Measurements from ENCODE around the gene SNX27.
"Not testable (repeated sequence)": the region's sequence is repeated elsewhere in the genome, so short reads cannot be mapped to it uniquely, and the experiment has no call there.

SNX27 gene

GRCh38 chr1:151641229-151641628 lies 29.4 kb downstream of the SNX27 start:
- no peak for DNase-seq

DNA sequence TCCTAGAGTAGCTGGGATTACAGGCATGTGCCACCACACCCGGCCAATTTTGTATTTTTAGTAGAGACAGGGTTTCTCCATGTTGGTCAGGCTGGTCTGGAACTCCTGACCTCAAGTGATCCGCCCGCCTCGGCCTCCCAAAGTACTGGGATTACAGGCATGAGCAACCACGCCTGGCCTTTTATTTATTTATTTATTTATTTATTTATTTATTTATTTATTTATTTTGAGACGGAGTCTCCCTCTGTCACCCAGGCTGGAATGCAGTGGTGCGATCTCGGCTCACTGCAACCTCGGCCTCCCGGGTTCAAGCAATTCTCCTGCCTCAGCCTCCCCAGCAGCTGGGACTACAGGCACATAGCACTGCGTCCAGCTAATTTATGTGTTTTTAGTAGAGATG lies 31.2 kb downstream of the SNX27 start:
- not testable (repeated sequence) for DNase-seq

- peak; percentile 37 for DNase-seq
Measured at GRCh38 chr1:151644001-151644400, 32.2 kb downstream of the SNX27 start.

DNA sequence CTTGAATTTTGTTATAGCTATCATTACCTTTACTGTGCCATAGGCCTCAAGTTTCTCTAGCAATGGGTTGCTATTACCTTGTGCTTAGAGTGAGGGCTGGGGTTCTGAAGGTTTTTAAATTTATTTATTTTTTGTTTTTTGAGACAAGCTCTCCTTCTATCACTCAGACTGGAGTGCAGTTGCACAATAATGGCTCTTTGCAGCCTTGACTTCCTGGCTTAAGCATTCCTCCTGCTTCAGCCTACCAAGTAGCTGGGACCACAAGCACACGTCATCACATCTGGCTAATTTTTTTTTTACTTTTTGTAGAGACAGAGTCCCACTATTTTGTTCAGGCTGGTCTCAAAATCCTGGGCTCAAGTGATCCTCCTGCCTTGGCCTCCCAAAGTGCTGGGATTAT lies 41.5 kb downstream of the SNX27 start:
- DNase-seq, result peak; percentile 65

DNA sequence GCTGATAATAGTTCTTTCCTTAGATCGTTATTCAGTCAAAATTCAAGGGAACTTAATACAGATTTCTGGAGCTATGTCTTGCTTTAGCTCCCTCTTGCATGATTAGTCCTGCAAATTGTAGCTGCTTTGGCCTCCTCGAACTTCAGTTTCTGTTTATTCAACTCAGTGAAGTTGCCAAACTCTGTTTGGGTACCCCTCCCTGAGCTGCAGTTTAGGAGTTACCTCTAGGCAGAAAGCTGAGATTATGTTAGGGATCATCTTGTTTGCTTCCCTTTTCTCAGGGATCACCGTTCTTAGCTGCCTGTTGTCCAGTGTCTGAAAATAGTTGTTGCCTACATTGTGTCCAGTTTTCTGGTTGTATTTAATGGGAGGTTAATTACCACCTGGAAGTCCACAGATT lies 43.5 kb downstream of the SNX27 start:
- DNase-seq, result no peak

- no peak for DNase-seq
Measured at GRCh38 chr1:151661751-151662150, 49.9 kb downstream of the SNX27 start.

DNA sequence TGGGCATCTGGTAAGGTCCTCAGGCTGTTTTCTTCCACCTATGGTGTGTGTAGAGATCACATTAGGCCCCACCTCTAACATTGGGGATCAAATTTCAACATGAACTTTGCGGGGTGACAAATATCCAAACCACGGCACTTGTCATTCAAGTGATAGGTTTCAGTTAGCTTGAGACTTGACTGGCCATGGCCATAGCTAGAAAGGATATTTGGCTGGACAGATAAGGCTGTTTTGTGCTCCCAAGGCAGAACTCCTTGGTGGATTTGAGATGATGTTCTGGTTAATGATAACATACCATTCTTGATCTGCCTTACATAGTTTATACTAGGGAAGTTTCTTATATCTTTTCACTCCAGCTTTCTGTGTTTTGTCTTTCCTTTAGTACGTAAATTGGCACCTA lies 56.2 kb downstream of the SNX27 start:
- no peak for DNase-seq

- not testable (repeated sequence) for DNase-seq
Measured at GRCh38 chr1:151670036-151670675, 58.3 kb downstream of the SNX27 start.

- no peak for DNase-seq
Measured at GRCh38 chr1:151673407-151673806, 61.6 kb downstream of the SNX27 start.

DNA sequence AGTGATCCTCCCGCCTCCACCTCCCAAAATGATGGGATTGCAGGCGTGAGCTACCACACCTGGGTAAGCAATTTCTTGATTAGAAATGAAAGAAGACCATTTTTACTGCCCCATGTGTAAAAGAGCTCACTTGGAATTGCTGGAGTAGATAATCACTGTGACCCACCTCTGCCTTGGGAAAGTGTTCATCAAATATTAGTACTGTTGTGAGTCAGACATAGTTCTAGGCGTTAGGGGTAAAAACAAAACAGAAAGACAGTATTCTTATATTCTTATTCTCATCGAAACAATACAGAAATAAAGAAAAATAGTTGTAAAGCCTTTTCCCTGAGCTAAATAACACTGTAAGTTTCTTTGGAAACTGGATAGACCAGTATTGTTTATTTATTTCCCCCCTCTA lies 68.5 kb downstream of the SNX27 start:
- DNase-seq, result peak; percentile 17

DNA sequence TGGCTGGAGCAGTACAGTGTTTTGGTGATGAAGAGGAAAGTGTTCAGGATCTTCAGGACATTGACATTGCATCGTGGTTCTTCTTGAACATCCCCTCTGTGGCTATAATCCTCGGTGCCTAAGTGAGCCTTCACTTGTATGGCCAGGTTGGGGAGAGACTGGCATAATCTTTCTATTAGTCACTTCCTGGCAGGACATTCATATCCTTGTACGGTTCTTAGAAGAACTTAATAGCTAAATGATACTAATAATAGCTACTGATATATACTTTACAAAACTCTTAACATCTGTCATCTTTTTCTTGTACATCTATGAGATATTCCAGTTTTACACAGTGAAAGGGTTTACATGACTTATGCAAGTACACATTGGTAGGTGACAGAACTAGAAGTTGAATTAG lies 69.0 kb downstream of the SNX27 start:
- peak; percentile 91 for DNase-seq

- peak; percentile 70 for DNase-seq
Measured at GRCh38 chr1:151681923-151682322, 70.1 kb downstream of the SNX27 start.

DNA sequence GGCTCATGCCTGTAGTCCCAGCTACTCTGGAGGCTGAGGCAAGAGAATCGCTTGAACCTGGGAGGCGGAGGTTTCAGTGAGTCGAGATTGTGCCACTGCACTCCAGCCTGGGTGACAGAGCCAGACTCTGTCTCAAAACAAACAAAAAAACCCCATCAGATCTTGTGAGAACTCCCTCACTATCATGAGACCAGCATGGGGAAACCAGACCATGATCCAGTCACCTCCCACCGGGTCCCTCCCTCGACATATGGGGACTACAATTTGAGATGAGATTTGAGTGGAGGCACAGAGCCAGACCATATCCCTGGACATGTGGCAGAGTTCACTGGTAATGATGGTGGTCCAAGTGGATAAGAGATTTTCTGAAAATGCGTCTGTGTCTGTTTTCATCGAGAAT lies 71.1 kb downstream of the SNX27 start:
- DNase-seq, result not testable (repeated sequence)

DNA sequence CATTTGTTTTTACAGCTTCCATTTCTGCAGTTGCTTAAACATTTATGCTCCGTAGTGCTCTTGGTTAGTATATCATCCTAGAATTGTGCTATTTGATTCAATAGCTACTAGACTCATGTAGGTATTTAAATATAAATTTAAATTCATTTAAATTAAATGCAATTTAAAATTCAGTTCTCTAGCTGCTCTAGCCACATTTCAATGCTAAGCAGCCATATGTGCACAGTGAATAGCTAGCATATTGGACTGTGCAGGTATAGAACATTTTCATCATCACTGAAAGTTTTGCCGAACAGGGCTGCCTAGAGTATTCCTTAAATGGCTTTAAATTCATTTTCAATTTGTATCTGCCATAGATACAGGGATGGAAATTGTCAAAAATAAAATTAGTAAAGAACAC lies 72.3 kb downstream of the SNX27 start:
- DNase-seq, result no peak

- DNase-seq, result no peak
Measured at GRCh38 chr1:151686561-151686960, 74.7 kb downstream of the SNX27 start.

DNA sequence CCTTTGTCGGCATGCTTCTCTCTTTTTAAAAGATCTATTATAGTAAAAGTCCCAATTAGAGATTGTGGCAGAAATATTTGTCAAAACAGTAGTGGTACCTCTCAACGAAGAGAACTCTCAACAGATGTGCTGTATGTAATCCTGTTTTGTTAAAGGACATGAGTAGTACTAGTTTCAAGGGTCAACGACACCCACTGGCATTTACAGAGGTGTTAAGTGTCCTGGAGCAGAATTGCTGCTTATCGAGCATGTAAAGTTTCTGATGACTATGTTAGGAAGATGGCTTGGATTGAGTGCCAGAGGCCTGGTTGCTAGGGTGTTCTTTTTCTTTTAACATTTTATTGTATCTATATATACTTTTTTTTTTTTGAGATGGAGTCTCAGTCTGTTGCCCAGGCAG lies 77.6 kb downstream of the SNX27 start:
- no peak for DNase-seq

DNA sequence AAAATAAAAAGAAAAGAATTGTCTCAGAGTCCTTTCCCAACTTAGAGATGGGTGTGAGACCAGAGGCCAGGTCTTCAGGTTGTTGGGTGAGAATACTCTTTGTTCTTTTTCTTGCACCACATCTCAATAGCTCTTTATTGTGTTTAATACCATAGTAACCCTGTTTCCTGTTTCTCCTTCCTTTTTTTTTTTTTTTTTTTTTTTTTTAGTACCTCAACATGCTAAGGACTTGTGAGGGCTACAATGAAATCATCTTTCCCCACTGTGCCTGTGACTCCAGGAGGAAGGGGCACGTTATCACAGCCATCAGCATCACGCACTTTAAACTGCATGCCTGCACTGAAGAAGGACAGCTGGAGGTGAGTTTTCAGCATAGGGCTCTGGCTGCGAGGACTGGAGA lies 80.4 kb downstream of the SNX27 start:
- DNase-seq, result no peak

DNA sequence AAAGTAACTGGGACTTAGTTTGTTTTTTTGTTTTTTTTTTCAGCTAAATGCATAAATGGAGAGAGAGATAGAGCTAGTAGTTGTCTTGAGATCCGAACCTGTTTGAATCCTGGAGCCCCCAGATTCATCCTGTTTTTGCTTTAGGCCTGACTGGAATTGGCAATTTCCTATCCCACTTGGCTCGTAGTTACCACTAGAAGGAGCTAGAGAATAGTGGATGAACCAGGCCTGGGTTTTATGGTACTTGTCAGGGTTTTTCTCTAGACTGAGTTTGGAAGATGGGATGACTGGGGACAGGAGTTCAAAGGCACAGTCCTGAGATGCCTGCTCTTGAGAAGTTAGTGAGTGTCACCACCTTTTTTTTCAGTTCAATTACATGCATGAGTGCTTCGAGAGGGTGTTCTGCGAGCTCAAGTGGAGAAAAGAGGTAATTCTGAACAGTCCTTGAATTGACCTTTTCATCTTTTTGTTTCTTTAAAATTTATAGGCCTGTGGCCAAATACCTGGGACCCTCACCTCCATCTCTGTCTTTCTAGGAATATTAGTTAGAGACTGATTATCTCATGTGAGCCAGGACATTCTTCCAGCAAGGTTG lies 81.3 kb downstream of the SNX27 start:
- peak; percentile 22 for DNase-seq

DNA sequence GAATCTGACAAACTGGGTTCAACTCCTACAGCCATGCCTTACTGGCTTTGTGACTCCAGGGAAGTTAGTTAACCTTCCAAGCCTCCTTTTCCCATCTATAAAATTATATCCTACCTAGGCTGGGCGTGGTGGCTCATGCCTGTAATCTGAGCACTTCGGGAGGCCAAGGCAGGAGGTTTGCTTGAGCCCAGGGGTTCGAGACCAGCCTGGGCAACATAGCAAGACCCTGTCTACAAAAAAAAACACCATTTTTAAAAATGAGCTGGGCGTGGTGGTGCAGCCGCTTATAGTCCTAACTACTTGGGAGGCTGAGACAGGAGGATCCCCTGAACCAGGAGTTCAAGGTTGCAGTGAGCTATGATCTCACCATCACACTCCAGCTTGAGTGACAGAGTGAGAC lies 89.7 kb downstream of the SNX27 start:
- DNase-seq, result no peak

DNA sequence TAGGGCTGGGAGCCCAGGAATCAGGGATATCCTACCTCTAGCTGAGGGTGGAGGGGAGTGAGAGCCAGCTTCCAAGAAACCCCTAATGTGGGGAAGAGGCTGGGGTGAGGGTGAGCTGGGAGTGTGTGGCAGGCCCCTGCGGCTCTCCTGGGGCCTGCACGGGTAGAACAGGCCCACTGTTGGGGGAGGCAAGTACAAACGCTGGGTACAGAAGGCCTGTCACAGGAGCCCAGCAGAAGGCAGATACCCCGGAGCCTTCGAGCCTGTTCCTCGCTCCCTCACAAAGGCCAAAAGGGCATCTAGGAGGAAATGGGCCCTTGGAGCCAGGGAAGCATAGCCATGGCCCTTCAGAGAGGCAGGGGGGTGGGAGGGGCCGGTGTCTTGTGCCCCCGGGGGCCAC lies 91.1 kb downstream of the SNX27 start:
- no peak for DNase-seq

GRCh38 chr1:151703813-151704212 lies 92.0 kb downstream of the SNX27 start:
- DNase-seq, result no peak

- no peak for DNase-seq
Measured at GRCh38 chr1:151704246-151704645, 92.4 kb downstream of the SNX27 start.

DNA sequence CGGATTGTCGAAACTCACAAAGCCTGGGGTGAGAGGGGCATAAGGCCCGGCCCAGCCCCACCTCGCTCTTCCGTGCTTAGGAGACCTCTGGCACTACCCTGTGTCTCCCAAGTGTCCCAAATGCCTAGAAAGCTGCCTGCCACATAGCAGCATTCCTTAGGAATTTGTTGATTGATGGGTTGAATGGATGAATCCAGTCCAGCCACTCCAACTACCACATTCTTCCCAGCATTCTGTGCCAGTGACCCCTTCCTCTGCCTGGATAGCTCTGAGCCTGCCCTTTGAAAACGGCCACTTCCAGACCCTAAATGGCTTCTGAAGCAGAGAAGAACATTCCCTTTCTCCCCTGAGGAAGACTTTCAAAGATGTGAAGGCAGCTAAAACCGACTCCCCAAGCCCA lies 93.3 kb downstream of the SNX27 start:
- DNase-seq, result no peak

GRCh38 chr1:151705753-151706463 lies 94.1 kb downstream of the SNX27 start:
- DNase-seq, result no peak

All from fibroblast of skin of abdomen (primary cell).